Stimulated activated CD4-positive, alpha-beta T cell treated with anti-CD3 and anti-CD28 coated beads, Interleukin-4, amount 100 ng/mL, for 24 hours (primary cell): ENCODE measurements around the gene OR2B2.

Experiments
- DNase-seq: peaks from one replicate; pipeline ENCODE4 v3.0.0-alpha.2; 2020

OR2B2 gene

DNA sequence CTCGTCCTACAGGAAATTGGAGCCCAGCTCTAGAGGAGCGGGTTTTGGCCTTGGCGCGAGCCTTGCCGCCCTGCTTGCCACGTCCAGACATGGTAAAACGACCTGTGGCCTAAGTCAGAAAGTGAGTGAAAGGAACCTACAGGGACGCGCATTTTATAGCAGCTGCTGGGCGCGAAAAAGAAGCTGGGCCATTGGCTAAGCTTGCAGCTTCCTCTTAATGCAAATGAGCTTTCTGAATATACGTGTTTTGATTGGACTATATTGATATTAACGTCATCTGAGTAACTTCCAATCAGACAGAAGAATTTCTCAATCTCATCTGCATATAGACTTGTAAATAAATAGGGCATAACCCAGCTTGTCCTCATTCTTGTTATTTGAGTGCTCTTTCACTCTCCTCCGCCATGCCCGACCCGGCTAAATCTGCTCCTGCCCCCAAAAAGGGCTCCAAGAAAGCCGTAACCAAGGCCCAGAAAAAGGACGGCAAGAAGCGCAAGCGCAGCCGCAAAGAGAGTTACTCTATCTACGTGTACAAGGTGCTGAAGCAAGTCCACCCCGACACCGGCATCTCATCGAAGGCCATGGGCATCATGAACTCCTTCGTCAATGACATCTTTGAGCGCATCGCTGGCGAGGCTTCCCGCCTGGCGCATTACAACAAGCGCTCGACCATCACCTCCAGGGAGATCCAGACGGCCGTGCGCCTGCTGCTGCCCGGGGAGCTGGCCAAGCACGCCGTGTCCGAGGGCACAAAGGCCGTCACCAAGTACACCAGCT, 18.9 kb downstream of the OR2B2 start:
- peak; percentile 86 for DNase-seq

DNA sequence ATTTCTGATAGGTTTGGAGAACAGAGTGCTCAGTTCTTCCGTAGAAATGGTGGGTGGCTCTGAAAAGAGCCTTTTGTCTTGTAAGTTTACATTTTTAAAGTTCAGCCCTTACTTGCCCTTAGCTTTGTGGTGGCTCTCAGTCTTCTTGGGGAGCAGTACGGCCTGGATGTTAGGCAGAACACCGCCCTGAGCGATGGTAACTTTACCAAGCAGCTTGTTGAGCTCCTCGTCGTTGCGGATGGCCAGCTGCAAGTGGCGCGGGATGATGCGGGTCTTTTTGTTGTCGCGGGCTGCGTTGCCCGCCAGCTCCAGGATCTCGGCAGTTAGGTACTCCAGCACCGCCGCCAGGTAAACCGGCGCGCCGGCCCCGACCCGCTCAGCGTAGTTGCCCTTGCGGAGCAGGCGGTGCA, 19.5 kb downstream of the OR2B2 start:
- DNase-seq: no peak

DNA sequence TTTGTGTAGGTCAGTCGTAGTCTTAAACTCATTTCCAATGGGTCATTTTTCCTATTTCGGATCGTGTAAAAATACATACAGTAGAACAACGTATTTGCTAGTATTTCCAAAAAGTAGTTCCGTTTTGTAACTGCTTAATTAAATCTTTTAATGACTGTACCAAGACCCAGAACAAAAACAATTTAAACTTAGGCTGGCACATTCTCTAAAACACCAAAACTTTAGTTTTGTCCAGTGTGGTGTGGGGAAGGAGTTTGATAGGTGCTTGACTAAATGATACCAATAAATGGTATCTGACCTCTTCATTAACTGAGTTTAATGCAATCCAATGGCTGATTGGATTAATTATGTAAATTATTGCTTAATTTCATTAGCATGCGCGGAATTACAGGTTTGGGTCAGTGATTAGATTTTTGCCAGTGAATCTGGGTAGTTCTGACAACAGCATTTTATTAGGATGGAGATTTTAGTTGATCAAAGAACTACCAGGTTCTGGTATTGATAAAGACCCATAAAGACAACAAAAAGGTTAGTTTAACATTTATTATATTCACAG, 20.8 kb downstream of the OR2B2 start:
- no peak for DNase-seq

DNA sequence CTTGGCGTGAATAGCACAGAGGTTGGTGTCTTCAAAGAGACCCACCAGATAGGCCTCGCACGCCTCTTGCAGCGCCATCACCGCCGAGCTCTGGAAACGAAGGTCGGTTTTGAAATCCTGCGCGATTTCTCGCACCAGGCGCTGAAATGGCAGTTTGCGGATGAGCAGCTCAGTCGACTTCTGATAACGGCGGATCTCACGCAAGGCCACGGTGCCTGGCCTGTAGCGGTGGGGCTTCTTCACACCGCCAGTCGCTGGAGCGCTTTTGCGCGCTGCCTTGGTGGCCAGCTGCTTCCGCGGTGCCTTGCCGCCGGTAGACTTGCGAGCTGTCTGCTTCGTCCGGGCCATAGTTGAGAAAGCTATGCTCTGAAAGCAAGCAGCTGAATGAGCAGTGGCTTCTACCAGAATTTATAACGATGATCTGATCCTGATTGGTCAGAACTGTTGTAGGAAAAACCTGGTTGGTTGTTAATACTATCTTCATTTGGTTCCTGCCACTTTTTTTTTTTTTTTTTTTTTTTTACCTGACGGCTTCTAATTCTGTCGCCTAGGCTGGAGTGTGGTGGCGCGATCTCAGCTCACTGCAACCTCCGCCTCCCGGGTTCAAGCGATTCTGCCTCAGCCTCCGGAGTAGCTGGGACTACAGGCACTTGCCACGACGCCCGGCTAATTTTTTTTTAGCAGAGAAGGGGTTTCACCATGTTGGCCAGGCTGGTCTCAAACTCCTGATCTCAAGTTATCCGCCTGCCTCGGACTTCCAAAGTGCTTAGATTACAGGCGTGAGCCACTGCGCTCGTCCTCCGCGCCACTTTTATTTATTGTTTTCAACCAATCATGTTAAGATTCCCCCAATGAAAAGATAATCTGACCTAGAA, 21.5 kb downstream of the OR2B2 start:
- DNase-seq: peak; percentile 70

DNA sequence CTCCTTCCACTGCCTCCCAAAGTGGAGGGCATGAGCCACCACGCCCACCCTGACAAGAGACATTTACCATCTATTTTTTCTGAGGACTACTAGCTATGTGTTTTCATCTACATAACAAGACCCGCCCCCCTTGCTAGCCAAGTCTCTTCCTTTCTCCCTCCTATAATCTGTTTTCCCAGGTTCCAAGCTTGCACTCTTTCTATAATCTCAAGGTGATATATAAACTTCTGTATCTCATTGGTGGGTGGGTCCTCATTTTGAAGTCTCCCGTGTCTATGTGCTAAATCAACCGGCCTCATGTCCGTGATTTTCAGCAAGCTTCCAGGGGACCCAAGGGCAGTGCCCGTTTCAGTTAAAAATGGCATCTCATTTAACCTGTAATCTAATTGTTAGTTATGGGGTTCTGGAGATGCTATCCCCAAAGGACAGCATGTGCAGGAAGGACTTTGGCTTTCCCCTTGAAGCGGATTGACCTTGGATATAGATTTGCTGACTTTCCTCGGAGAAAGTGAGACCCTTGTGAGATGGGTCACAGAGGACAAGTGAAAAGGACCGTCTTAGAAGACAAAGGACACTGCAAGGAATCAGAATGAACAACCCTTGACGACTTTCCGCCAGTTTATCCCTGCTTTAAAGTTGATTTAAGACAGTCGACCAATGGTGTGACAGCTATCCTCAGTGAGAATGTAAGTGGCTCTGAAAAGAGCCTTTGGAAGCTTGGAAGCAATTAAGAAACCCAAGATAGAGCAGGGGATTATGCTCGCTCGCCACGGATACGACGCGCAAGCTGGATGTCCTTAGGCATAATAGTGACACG, 22.4 kb downstream of the OR2B2 start:
- no peak for DNase-seq

DNA sequence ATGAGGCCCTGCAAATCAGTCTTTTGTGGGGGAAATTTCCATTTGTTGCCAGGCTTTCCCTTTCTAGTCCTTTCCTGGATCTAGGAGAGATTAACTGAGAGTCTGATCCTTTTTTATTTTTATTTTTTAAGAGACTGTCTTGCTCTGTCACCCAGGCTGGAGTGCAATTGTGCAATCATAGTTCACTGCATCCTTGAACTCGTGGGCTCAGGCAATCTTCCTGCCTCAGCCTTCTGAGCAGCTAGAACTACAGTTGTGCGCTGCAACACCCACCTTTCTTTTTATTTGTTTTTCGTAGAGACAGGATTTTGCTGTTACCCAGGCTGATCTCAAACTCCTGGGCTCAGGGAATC, 22.9 kb downstream of the OR2B2 start:
- DNase-seq: no peak

DNA sequence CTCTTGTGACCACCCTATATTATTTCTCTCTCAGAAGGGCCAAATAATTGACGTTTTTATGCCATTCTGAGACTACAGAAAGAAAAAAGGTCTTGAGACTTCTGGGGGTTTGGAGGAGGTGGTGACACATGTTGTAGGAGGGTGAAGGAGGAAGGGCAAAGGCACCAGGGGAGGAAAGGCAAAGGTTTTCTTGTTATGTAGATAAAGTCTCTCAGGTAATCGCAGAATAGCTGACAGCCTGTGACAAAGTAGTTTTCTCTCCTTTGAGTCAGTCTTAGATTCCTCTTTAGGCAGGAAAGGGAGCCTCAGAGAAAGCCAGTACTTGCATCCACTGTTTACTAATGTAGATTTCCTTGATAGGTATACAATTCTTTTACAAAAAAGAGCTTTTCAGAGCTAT, 23.6 kb downstream of the OR2B2 start:
- no peak for DNase-seq

DNA sequence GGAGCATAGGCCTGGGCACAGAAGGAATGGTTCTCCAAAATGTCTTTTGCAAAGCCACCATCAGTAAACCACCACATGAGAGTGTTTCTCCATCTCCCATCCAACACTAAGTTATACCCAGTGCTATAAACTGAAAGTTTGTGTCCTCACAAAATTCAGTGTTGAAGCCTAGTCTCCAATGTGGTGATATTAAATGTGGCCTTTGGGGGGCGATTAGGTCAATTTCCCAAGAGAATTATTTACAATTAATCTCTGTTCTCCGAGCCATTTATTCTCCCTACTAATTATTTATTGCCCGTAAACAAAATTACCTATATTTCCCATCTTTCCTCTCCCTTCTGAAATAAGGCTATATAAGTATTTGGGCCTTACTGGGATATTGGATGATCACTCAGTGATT, 26.1 kb downstream of the OR2B2 start:
- DNase-seq: no peak

DNA sequence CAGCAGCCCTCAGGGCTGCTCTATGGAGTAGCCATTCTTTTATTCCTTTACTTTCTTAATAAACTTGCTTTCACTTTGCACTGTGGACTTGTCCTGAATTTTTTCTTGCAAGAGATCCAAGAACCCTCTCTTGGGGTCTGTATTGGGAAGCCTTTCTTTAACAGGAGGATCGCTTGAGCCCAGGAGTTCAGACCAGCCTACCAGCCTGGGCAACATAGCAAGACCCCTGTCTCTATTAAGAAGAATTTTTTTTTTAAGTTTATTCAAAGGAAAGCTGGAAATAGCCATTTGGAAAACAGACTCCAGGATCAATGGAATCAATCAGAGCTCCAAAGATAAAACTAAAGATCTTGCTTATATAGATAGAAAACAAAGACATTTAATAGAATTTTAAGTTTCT, 29.1 kb downstream of the OR2B2 start:
- DNase-seq: no peak

DNA sequence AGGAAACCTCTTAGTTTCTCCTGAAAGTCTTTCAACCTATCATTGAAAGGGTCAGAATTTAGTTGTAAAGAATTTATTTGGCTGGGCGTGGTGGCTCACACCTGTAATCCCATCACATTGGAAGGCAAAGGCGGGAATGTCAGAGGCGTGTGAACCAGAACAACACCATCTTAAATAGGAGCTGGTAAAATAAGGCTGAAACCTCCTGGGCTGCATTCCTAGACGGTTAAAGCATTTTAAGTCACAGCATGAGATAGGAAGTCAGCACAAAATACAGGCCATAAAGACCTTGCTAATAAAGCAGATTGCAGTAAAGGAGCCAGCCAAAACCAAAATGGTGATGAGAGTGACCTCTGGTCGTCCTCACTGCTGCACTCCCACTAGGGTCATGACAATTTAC, 29.6 kb downstream of the OR2B2 start:
- no peak for DNase-seq

DNA sequence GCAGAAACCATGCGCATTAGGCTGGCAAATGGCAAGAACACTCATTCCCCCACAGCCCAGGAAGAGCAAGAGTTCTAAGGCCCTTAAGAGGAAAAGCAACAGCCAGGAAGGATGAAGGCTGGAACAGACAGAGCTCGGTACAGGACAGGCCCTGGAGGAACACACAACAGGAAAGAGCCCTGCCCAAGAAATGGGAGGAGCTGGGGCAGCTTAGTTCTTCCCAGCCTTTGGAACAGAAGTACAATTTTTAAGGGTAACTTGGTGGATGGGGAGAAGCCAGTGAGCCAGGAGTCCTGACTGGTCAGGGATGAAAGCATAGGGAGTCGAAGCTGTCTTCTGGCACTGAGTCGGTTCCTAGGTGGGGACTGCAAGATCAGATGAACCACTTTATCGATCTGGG, 32.4 kb downstream of the OR2B2 start:
- DNase-seq: no peak

DNA sequence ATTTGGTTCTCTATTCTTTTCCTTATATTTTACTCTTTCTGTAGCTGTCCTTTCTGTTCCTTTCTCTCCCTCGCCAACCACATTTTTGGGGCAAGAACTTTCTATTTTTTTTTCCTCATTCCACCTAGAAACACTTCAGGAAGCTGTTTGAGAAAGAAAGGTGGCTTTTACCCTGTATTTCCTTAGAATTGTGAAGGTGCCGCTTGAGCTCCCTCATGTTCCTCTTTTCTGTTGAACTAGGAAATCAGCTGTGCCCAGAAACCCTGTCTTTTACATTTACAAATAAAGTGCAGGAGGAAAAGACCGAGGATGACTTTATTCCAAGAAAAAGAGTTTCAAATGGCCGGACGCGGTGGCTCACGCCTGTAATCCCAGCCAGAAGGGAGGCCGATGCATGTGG, 38.2 kb downstream of the OR2B2 start:
- no peak for DNase-seq

DNA sequence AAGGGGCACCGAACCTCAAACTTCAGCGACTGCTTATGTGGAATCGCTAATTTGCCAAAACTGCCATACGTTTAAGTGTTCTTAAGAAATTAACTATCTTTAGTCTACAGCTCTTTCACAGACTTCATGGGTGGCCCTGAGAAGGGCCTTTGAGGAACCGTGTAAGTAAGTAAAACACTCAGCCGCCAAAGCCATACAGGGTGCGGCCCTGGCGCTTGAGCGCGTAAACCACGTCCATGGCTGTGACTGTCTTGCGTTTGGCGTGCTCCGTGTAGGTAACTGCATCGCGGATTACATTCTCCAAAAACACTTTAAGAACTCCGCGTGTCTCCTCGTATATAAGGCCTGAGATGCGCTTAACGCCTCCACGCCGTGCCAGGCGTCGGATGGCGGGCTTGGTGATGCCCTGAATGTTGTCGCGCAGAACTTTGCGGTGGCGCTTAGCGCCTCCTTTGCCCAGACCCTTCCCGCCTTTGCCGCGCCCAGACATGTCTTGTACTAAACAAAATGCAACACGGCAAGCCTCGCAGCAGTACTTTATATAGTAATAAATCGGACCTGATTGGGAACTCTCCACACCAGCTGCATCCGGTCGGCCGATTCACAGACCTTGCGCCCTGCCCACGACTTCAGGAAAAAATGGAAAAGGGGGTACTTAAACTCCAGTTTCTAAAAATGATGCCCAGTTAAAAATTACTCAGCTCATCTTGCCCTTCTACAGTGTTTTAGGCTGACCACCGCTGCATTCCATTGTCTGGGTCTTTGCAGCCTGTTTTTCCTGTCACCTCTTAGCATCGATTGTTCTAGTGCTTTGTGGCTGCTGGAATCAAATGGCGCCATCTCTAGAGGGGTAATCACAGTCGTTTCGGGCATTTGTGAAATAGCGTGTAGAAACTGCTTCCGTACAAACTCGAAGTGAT, 38.9 kb downstream of the OR2B2 start:
- peak; percentile 62 for DNase-seq

DNA sequence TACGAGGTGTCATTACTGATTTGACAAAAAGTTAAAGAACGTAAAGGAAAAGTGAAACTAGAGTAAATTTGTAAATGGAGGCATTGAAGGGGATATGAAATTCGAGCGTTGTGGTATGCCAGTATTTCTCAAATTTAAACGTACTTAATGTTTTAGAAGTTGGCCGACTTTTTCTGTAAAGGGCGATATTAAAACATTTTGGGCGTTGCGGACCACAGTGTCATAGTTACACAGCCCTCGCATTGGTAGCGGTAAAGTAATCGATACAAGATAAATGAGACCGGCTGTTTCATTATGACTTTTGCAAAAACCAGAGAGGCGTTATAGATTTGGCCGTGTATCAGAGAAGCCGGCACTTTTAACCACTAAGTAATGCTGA, 39.6 kb downstream of the OR2B2 start:
- no peak for DNase-seq

DNA sequence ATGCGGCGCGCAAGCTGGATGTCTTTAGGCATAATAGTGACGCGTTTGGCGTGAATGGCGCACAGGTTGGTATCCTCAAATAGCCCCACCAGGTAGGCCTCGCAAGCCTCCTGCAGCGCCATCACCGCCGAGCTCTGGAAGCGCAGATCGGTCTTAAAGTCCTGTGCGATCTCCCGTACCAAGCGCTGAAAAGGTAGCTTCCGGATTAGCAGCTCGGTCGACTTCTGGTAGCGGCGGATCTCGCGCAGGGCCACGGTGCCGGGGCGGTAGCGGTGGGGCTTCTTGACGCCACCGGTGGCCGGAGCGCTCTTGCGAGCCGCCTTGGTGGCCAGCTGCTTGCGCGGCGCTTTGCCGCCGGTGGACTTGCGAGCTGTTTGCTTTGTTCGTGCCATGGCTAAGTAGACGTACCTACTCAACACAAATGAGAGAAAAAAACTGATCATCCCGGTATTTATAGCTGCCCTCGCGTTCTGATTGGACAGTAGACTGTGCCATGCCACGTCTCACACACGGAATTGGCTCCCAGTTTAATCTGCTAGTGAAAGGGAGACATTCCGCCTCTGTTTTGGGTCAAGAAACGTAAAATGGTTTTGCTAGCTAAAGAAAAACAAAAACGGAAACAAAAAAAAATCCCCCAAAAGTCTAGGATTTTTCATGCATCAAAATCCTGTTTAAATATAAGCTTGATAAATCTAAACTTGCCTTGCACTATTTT, 40.1 kb downstream of the OR2B2 start:
- DNase-seq: peak; percentile 86

DNA sequence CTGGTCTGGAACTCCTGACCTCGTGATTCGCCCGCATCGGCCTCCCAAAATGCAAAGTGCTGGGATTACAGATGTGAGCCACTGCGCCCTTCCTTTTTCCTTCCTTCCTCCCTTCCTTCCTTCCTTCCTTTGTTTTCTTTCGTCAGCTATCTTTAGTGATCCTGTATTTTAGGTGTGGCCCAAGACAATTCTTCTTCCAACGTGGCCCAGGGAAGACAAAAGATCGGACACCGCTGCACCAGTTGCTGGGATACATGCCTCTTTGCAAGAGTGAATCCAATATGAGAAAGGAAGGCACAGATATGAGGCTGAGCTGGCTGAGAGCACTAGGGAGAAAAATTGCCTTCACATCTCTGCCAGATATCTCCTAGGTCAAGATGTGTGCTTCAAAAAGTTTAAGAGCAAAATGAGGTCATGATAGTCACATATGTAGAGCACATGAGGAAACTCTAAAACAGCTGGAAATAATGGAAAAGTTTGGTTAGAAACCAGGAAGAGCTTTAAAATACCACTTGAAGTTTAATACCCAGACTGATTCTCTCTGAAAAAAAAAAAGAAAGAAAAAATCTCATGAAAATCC, 41.8 kb downstream of the OR2B2 start:
- no peak for DNase-seq

DNA sequence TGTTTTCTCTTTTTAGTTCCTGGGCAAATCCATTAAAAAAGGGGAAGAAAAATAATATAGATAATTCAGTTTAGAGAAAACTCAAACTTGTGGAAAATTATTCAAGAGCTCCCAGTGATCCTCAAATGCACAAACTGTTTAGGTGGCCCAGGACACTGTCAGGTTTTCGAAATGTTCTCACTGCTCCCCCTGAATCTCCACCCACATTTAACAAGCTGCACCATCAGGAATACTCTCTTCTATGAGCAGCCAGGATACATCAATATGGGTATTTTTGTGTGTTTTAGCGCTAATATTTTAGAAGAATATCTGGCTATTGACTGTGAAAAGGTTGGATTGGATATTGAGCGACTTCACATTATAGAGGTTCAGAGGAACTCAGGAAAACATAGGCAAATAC, 43.9 kb downstream of the OR2B2 start:
- no peak for DNase-seq

DNA sequence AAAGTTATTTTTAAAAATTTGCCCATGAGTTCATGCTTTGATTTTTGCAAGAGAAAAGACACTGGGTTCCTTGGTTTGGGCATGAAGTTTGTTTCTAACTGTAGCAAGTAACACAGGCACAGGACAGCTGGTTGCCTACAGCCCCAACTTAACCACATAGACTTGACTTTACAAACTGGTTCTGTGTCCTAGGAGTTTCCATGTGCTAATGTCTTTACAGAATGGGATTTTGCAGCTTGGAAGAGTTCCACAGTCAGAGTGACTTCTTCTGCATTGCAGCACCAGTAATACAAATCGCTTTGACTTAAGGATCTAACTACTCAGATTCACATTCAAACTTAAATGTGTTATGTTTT, 44.3 kb downstream of the OR2B2 start:
- DNase-seq: no peak

DNA sequence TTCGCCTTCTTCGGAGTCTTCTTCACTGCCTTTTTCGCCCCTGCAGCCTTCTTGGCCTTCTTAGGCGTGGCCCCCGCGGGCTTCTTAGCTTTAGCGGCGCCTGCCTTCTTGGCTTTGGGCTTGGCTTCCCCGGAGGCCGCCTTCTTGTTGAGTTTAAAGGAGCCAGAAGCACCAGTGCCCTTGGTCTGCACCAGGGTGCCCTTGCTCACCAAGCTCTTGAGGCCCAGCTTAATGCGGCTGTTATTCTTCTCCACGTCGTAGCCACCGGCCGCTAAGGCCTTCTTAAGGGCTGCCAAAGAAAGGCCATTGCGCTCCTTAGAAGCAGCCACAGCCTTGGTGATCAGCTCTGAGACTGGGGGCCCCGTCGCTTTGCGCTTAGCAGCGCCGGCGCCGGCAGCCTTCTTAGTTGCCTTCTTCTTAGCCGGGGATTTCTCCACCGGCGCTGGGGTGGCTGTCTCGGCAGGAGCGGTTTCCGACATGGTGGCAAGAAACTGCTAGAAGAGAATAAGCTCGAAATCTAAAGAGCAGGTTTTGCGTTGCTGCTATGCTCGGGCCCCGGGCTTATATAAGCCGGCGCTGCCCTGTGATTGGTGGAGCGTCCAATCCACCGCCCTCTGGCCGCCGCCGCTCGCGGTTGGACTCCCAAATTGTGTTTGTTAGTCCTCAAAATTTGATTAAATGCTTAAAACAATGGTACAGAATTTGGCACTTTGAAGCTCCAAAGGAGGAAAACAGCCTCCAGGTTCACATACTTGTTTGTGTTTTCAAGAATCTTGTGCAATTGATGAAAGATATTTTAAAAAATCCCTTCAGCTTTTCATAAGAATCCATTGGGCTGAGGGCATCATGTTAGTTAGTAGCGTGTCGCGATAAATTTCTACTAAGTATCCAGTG, 44.9 kb downstream of the OR2B2 start:
- DNase-seq: peak; percentile 70
